ENCODE results near the gene PHLDB2.

The PHLDB2 gene

DNA sequence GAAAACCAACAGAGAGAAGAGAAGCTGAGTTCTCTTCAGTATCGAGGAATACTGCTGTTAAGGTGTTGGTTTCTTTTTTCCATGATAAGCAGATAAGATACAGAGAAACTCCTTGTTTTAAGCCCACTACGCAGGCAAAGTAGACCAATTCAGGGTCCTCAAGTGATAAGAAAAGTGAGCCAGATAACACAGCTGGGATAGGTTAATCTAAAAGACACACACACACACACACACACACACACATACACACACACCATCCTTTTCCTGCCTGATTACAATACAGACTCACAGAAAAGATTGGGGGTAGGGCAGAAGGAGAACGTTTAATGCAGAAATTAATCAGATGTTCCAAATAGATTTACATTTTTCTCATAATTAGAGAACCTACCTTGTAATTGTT is 6.5 kb upstream of the PHLDB2 start:
- CTCF ChIA-PET = interaction anchor here (2.3 to 4.7 kb wide), 2 partner anchors 136 to 137 kb away, joined by 14 to 33 read pairs; no protein-coding TSS in a partner anchor
- POLR2A ChIA-PET = no interaction called here
- TF ChIP-seq, protein P1, sequence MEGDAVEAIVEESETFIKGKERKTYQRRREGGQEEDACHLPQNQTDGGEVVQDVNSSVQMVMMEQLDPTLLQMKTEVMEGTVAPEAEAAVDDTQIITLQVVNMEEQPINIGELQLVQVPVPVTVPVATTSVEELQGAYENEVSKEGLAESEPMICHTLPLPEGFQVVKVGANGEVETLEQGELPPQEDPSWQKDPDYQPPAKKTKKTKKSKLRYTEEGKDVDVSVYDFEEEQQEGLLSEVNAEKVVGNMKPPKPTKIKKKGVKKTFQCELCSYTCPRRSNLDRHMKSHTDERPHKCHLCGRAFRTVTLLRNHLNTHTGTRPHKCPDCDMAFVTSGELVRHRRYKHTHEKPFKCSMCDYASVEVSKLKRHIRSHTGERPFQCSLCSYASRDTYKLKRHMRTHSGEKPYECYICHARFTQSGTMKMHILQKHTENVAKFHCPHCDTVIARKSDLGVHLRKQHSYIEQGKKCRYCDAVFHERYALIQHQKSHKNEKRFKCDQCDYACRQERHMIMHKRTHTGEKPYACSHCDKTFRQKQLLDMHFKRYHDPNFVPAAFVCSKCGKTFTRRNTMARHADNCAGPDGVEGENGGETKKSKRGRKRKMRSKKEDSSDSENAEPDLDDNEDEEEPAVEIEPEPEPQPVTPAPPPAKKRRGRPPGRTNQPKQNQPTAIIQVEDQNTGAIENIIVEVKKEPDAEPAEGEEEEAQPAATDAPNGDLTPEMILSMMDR (IDR thresholded peaks at IDR 0.05; ENCODE audit: insufficient read depth, low read length, missing control alignments) = no peak

DNA sequence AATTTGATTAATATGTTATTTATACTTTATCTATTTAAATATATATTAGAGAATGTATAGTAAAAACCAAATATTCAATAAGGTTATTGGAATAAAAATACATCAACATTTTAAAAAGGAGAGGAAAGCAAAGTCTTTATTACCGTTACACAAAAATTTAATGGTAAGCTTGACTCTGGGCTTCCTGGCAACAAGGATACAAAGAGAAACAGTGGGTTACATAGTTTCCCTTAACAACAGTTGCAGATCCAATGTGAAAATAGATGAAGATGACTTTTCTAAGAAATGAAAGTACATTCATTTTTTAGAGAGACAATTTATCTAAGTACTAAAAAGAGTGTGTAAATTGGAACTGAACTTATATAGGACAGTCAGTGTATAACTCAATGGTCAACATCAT is 6.0 kb upstream of the PHLDB2 start:
- TF ChIP-seq, protein P1 (IDR thresholded peaks at IDR 0.05; ENCODE audit: insufficient read depth, low read length, missing control alignments) = no peak
- no peak for DNase-seq (ENCODE audit: low read depth, low spot score)
- POLR2A ChIA-PET = no interaction called here
- H3K4me3 ChIP-seq (ENCODE audit: low read depth, low read length) = no peak overlapping the region
- CTCF ChIA-PET = interaction anchor here (2.3 kb wide), 1 partner anchor 137 kb away, joined by 14 read pairs; no protein-coding TSS in a partner anchor

More for the DNA sequence above, 6.5 kb upstream of the PHLDB2 start:
- no peak for DNase-seq (ENCODE audit: low read depth, low spot score)
- H3K4me3 ChIP-seq (ENCODE audit: low read depth, low read length) = no peak overlapping the region

DNA sequence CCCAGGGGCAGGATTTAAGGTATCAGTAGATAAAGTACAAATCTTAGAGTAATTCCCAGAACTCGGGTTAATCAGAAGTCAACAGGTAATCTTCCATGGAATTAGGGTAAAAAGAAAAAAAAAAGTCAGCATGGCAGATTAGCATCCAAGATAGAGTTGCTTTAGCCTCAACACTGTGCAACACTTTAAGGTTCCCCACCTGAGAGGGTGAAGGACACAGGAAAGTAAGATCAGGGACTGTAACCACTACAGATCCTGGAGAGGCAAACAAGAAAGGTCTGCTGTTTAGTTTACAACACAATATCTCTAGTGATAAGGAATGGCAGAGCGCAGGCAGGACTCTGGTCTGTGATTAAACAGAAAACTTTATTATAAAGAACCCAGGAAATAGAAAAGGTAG is 4.1 kb upstream of the PHLDB2 start:
- ChIA-PET CTCF (interaction anchor here (1.4 to 2.3 kb wide), 2 partner anchors 10 to 139 kb away, joined by 4 to 14 read pairs; no protein-coding TSS in a partner anchor), POLR2A (no interaction called here)
- TF ChIP-seq, protein P1 (IDR thresholded peaks at IDR 0.05; ENCODE audit: insufficient read depth, low read length, missing control alignments) = no peak
- DNase-seq (ENCODE audit: low read depth, low spot score) = no peak
- no peak overlapping the region for H3K4me3 ChIP-seq (ENCODE audit: low read depth, low read length)

DNA sequence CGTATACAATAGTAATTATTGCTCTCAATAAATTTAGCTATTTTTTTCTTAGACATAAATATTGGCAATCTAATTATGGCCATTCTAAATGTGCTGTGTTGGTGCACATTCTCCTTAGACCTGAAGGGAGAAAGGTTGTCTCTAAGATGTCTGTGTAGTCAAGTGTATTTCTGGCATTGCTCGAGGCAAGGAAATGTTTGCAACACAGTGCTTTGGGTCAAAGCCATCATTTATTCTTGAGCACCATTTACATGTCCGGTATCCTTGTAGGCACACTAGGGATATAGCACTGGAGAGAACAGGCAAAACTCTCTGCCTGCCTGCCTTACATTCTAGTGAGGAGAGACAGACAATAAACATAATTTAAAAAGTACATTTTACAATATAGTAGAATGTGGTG is 2.6 kb upstream of the PHLDB2 start:
- H3K4me3 ChIP-seq (ENCODE audit: low read depth, low read length) = no peak overlapping the region
- ChIA-PET CTCF (interaction anchor here (1.4 to 16.8 kb wide), 2 partner anchors 8 to 137 kb away, joined by 4 to 408 read pairs; no protein-coding TSS in a partner anchor), POLR2A (no interaction called here)
- TF ChIP-seq, protein P1 (IDR thresholded peaks at IDR 0.05; ENCODE audit: insufficient read depth, low read length, missing control alignments) = no peak
- DNase-seq (ENCODE audit: low read depth, low spot score) = no peak

DNA sequence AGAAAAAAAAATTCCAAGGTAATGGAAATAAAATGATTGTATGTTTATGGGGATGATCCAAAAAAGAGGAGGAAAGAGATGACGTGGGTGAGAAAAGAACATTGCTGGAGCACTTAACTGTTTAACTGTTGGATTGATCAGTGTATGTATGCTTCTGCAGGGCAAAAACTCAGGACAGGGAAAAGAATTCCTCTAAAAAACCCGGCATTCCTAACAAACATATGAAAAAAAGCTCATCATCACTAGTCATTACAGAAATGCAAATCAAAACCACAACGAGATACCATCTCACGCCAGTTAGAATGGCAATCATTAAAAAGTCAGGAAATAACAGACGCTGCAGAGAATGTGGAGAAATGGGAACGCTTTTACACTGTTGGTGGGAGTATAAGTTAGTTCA is 1.6 kb upstream of the PHLDB2 start:
- DNase-seq (ENCODE audit: low read depth, low spot score) = no peak
- CTCF ChIA-PET = interaction anchor here (0.9 to 16.8 kb wide), 4 partner anchors 8 to 138 kb away, joined by 3 to 408 read pairs (median 75); no protein-coding TSS in a partner anchor
- POLR2A ChIA-PET = no interaction called here
- TF ChIP-seq, protein P1 (IDR thresholded peaks at IDR 0.05; ENCODE audit: insufficient read depth, low read length, missing control alignments) = no peak
- H3K4me3 ChIP-seq (ENCODE audit: low read depth, low read length) = no peak overlapping the region

DNA sequence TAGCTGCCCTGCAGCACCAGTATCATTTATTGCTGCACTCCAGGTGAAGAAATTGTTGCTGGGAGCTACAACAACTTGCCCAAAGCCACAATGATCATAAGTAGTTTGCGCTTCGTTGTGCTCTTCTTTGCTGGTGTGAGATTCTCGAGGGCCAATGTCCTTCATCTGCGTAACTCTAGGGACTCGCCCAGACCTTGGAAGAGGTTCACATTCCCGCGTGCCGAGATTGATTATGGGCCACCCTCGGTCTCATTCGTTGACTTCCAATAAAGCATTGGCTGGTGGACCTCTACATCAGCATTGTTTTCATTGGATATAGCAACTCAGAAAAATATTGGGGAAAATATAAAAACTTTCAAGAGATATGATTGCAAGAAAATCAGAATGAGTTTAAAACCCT is 423 bp upstream of the PHLDB2 start:
- DNase-seq (ENCODE audit: low read depth, low spot score) = no peak
- ChIA-PET CTCF (interaction anchor here (0.7 to 16.8 kb wide), 11 partner anchors 9 to 189 kb away, joined by 3 to 408 read pairs (median 4); no protein-coding TSS in a partner anchor), POLR2A (interaction anchor here (0.7 kb wide), 1 partner anchor 123 kb away, joined by 3 read pairs; no protein-coding TSS in a partner anchor)
- TF ChIP-seq, protein P1 (IDR thresholded peaks at IDR 0.05; ENCODE audit: insufficient read depth, low read length, missing control alignments) = no peak
- peak overlapping the region; percentile 81 for H3K4me3 ChIP-seq (ENCODE audit: low read depth, low read length)

Data from AG04449 (cell line).